Testis (tissue), 2 donors: ENCODE measurements around the gene PTPRN2.

ENCODE experiments used
- CTCF ChIP-seq, 3 experiments: fragments of 450-650 bp in 2 of 3; fragments of 200-600 bp in 1 of 3; sonication (generic) in 1 of 3; IDR thresholded peaks; one replicate each; pipeline ENCODE4 v1.5.1; 2016 to 2019; ENCODE audit warnings: antibody characterized with exemption in 3 of 3, mild to moderate bottlenecking in 2 of 3, moderate library complexity in 1 of 3
- POLR2A ChIP-seq: fragments of 450-650 bp; IDR thresholded peaks from one replicate; pipeline ENCODE4 v1.6.1; 2017; ENCODE audit warnings: antibody characterized with exemption, mild to moderate bottlenecking, moderate library complexity

- no peak for TF ChIP-seq POLR2A
- TF ChIP-seq CTCF (IDR thresholded peaks at IDR 0.05), result no peak
Observed at GRCh38 chr7:158384746-158385145, 202.9 kb downstream of the PTPRN2 start.
